K562 (cell line): ENCODE measurements around the gene MSH2. TPM values are rescaled to one million over a fixed set of nuclear protein-coding genes. Genes with fewer than 3 reads are reported as not detected.
A peak's percentile ranks its signal among the peaks of the same experiment; 100 is the strongest.

Experiments
- ATF2 ChIP-seq: sonication (generic); formaldehyde crosslinking; IDR thresholded peaks from 2 replicates; pipeline ENCODE4 v1.8.1; 2022; ENCODE audit warnings: missing genetic modification reagents
- ATF4 ChIP-seq: fragments of 450-650 bp; formaldehyde crosslinking; IDR thresholded peaks from 2 replicates; pipeline ENCODE4 v1.4.0; 2022; ENCODE audit warnings: mild to moderate bottlenecking, moderate library complexity
- ATF6 ChIP-seq: sonication (generic); formaldehyde crosslinking; IDR thresholded peaks from 2 replicates; pipeline ENCODE4 v1.4.0; 2020; ENCODE audit warnings: mild to moderate bottlenecking, missing genetic modification reagents
- BCLAF1 ChIP-seq, 2 experiments: fragments of 450-650 bp in 1 of 2; IDR thresholded peaks; 2 replicates each; pipeline ENCODE4 v1.6.1; 2011 to 2017; ENCODE audit warnings: low read depth in 2 of 2, antibody characterized with exemption in 1 of 2, borderline replicate concordance in 1 of 2, low read length in 1 of 2, mild to moderate bottlenecking in 1 of 2, mixed read lengths in 1 of 2; ENCODE audit not compliant: control insufficient read depth in 1 of 2
- NEUROD1 ChIP-seq: fragments of 150-350 bp; IDR thresholded peaks from 2 replicates; pipeline ENCODE4 v1.6.1; 2014; ENCODE audit warnings: borderline replicate concordance, low read length, low read depth; ENCODE audit not compliant: partially characterized antibody
- NFIX ChIP-seq: fragments of 250-450 bp; sonication (Bioruptor Pico); IDR thresholded peaks from 2 replicates; pipeline ENCODE4 v1.4.0; 2020; ENCODE audit warnings: low read depth, mild to moderate bottlenecking, moderate library complexity
- NR2C1 ChIP-seq, 2 experiments: fragments of 450-650 bp; IDR thresholded peaks; 2 replicates each; pipeline ENCODE4 v1.6.1; 2017; ENCODE audit warnings: mild to moderate bottlenecking in 2 of 2, antibody characterized with exemption in 1 of 2, inconsistent platforms in 1 of 2, missing compliant biosample characterization in 1 of 2, missing genetic modification characterization in 1 of 2
- RBM22 ChIP-seq: fragments of 200-400 bp; formaldehyde crosslinking; IDR thresholded peaks from 2 replicates; pipeline ENCODE4 v1.6.1; 2018; ENCODE audit warnings: low read length, low read depth; ENCODE audit not compliant: poor library complexity, severe bottlenecking
- RFX1 ChIP-seq: fragments of 450-650 bp; IDR thresholded peaks from 2 replicates; pipeline ENCODE4 v1.6.1; 2016; ENCODE audit warnings: mild to moderate bottlenecking, moderate library complexity
- RFX7 ChIP-seq: fragments of 250-450 bp; sonication (Bioruptor Pico); IDR thresholded peaks from 2 replicates; pipeline ENCODE4 v1.5.1; 2021; ENCODE audit warnings: mild to moderate bottlenecking
- SIN3A ChIP-seq, 2 experiments: fragments of 150-350 bp in 1 of 2; IDR thresholded peaks; 2 replicates each; pipeline ENCODE4 v1.6.1; 2011 to 2016; ENCODE audit warnings: borderline replicate concordance in 2 of 2, low read depth in 2 of 2, low read length in 2 of 2, mild to moderate bottlenecking in 2 of 2, moderate library complexity in 2 of 2; ENCODE audit not compliant: control insufficient read depth in 1 of 2
- SUPT5H ChIP-seq: fragments of 450-650 bp; IDR thresholded peaks from 2 replicates; pipeline ENCODE4 v1.6.1; 2016
- ZBTB5 ChIP-seq: fragments of 450-650 bp; IDR thresholded peaks from 2 replicates; pipeline ENCODE4 v1.6.1; 2017; ENCODE audit warnings: antibody characterized with exemption
- ZKSCAN3 ChIP-seq: fragments of 250-450 bp; sonication (Bioruptor Pico); IDR thresholded peaks from 2 replicates; pipeline ENCODE4 v1.4.0; 2020
- ZNF175 ChIP-seq: fragments of 200-800 bp; sonication (Bioruptor generic); IDR thresholded peaks from 2 replicates; pipeline ENCODE4 v1.6.1; 2016; ENCODE audit warnings: low read depth, mild to moderate bottlenecking, missing genetic modification characterization, missing compliant biosample characterization
- ZNF274 ChIP-seq: IDR thresholded peaks from 2 replicates; pipeline ENCODE4 v1.6.1; 2011; ENCODE audit warnings: low read depth, mild to moderate bottlenecking, low read length, moderate library complexity, borderline replicate concordance
- polyA plus RNA-seq, 8 experiments: library from polyadenylated mRNA; depleted of rRNA in 4 of 8; stranded (reverse) in 5 of 8; unstranded in 3 of 8; fragments of >200 nt; fragmentation: Nextera tagmentation in 2 of 8; fragmentation: Illumina TruSeq in 1 of 8; extraction: Ambion mirVana in 2 of 8; extraction: Trizol in 1 of 8; gene quantifications; 2 replicates each; pipeline versions ENCODE4 v1.2.1 to v1.2.3, GENCODE V29; 2011 to 2014; ENCODE audit warnings: inconsistent platforms in 1 of 8, missing spikeins in 1 of 8
- total RNA-seq, 7 experiments: library from RNA; depleted of rRNA in 6 of 7; stranded (reverse); fragments of >200 nt in 6 of 7; fragmentation: Illumina TruSeq in 2 of 7; extraction: Trizol in 2 of 7; gene quantifications; 2 replicates each; pipeline versions ENCODE4 v1.2.1 to v1.2.3, GENCODE V29; 2011 to 2021; ENCODE audit warnings: low replicate concordance in 1 of 7

MSH2 gene
- total and polyA plus RNA-seq, 9 of the 15 experiments (the other 6 are each of a cell fraction or from before 2014, with no cell fraction given), result 51.8 to 139 (median 113) TPM

GRCh38 chr2:47402805-47403608 is at the start of gene MSH2 (continued):
- no peak for TF ChIP-seq BCLAF1 (IDR thresholded peaks at IDR 0.05; ENCODE audit: borderline replicate concordance in 1 of 2, control insufficient read depth in 1 of 2, low read depth in 2 of 2, low read length in 1 of 2)
- peak; percentile 75 for TF ChIP-seq NEUROD1
- 0 out of 2 replicates have a peak, but pooled peaks have one; percentile 21 for TF ChIP-seq ZNF175 (CRISPR knock-in tag)
- no peak for TF ChIP-seq ATF2
- TF ChIP-seq RBM22, result peak; percentile 68
- no peak for TF ChIP-seq ATF4 (CRISPR knock-in tag)
- peak; percentile 86 for TF ChIP-seq ATF6 (CRISPR knock-in tag)
- no peak for TF ChIP-seq NFIX (CRISPR knock-in tag)
- TF ChIP-seq RFX1, result peak; percentile 72
- no peak for TF ChIP-seq NR2C1 (IDR thresholded peaks at IDR 0.05)
- TF ChIP-seq NR2C1 (tag; IDR thresholded peaks at IDR 0.05), result no peak
- TF ChIP-seq SIN3A (IDR thresholded peaks at IDR 0.05; ENCODE audit: borderline replicate concordance in 2 of 2, control insufficient read depth in 1 of 2, low read depth in 2 of 2, low read length in 2 of 2), result peak; percentile 47 to 72; a peak in 2 of 4 replicates
- no peak for TF ChIP-seq RFX7 (CRISPR knock-in tag)
- no peak for TF ChIP-seq ZBTB5
- no peak for TF ChIP-seq ZKSCAN3 (CRISPR knock-in tag)
- no peak for TF ChIP-seq ZNF274
- peak; percentile 82 for TF ChIP-seq SUPT5H
